T-cell (primary cell): ENCODE results near the gene NOL6. TPM values are rescaled to one million over a fixed set of nuclear protein-coding genes. Genes with fewer than 3 reads are reported as not detected.
"Not testable (repeated sequence)": the region's sequence is repeated elsewhere in the genome, so short reads cannot be mapped to it uniquely, and the experiment has no call there.

ENCODE experiments used
- ATAC-seq, 4 experiments: fragments of 200-7000 bp in 3 of 4; fragments of 150-1000 bp in 1 of 4; cut with Tn5 transposase; replicated peaks in 1 of 4; 1 replicate in 3 of 4; 2 replicates in 1 of 4; pipeline ENCODE4 v1.10.0; 2021; ENCODE audit warnings: moderate library complexity in 3 of 4, mild to moderate bottlenecking in 2 of 4, moderate number of reproducible peaks in 1 of 4
- CTCF ChIA-PET, 2 donors: fragments of 300-600 bp; sonication (Branson Sonifier 250); formaldehyde crosslinking; loops; one replicate each; lab custom pipeline; 2022; ENCODE audit warnings: antibody characterized with exemption in 2 of 2; lab: Charles Lee
- POLR2A ChIA-PET, 2 donors: fragments of 300-600 bp; sonication (Branson Sonifier 250); formaldehyde crosslinking; loops; one replicate each; lab custom pipeline; 2022; ENCODE audit warnings: antibody characterized with exemption in 2 of 2; lab: Charles Lee
- DNase-seq, 35 experiments: peaks; one replicate each; pipeline versions ENCODE4 v3.0.0 to v3.0.0-alpha.2; 2013 to 2023
- H3K27ac ChIP-seq: one replicate; pipeline ENCODE4 v1.5.1; 2013; ENCODE audit warnings: low read length
- H3K27me3 ChIP-seq, 2 experiments: replicated peaks in 1 of 2; 1 replicate in 1 of 2; 2 replicates in 1 of 2; pipeline versions ENCODE4 v1.6.1 to v1.7.0; 2013; ENCODE audit warnings: low read length in 1 of 2, mixed read lengths in 1 of 2; ENCODE audit not compliant: control insufficient read depth in 2 of 2, insufficient read depth in 2 of 2; ENCODE audit errors: extremely low read depth in 1 of 2
- H3K36me3 ChIP-seq, 2 donors: 1 replicate in 1 of 2; 2 replicates in 1 of 2; pipeline versions ENCODE4 v1.6.1 to v1.7.0; 2013; ENCODE audit warnings: low read length in 1 of 2; ENCODE audit not compliant: control insufficient read depth in 2 of 2, insufficient read depth in 1 of 2; ENCODE audit errors: extremely low read depth in 1 of 2
- H3K4me1 ChIP-seq, 2 experiments: 1 replicate in 1 of 2; 2 replicates in 1 of 2; pipeline versions ENCODE4 v1.6.1 to v1.7.0; 2013; ENCODE audit warnings: low read length in 2 of 2, mixed read lengths in 1 of 2; ENCODE audit not compliant: insufficient read depth in 2 of 2, control insufficient read depth in 1 of 2; ENCODE audit errors: extremely low read depth in 1 of 2
- H3K4me3 ChIP-seq, 2 donors: 1 replicate in 1 of 2; 2 replicates in 1 of 2; pipeline versions ENCODE4 v1.5.1 to v1.7.0; 2013; ENCODE audit warnings: mild to moderate bottlenecking in 2 of 2, low read length in 1 of 2, moderate library complexity in 1 of 2; ENCODE audit not compliant: control insufficient read depth in 1 of 2; ENCODE audit errors: extremely low read depth in 1 of 2
- H3K9me3 ChIP-seq: 2 replicates; pipeline ENCODE4 v1.7.0; 2013
- H3K27ac Mint-ChIP-seq, 2 donors: one replicate each; pipeline ENCODE4 v1.8.0; 2020 to 2021; ENCODE audit warnings: mild to moderate bottlenecking in 2 of 2, mixed read lengths in 2 of 2
- H3K27me3 Mint-ChIP-seq, 2 donors: one replicate each; pipeline ENCODE4 v1.8.0; 2021 to 2022; ENCODE audit warnings: mixed read lengths in 2 of 2
- H3K36me3 Mint-ChIP-seq: one replicate; pipeline ENCODE4 v1.8.0; 2021; ENCODE audit warnings: mixed read lengths
- H3K4me1 Mint-ChIP-seq, 3 donors: one replicate each; pipeline ENCODE4 v1.8.0; 2020 to 2022; ENCODE audit warnings: mixed read lengths in 3 of 3, mild to moderate bottlenecking in 1 of 3
- H3K4me3 Mint-ChIP-seq, 3 donors: one replicate each; pipeline ENCODE4 v1.8.0; 2020 to 2022; ENCODE audit warnings: mild to moderate bottlenecking in 3 of 3, mixed read lengths in 3 of 3, moderate library complexity in 3 of 3
- H3K9me3 Mint-ChIP-seq, 3 donors: one replicate each; pipeline ENCODE4 v1.8.0; 2020 to 2022; ENCODE audit warnings: mixed read lengths in 3 of 3
- WGBS: methylation state at CpG from one replicate; pipeline ENCODE4 v1.1.5; 2013; ENCODE audit warnings: missing lambda C conversion rate; ENCODE audit not compliant: insufficient coverage; 5-methylcytosine and 5-hydroxymethylcytosine counted together
- total RNA-seq, 35 experiments: library from RNA in 6 of 35; stranded (reverse) in 6 of 35; fragments of 120-200 nt in 1 of 35; gene quantifications; one replicate each; pipeline versions ENCODE4 v1.2.1 to v1.2.4 and lab custom pipeline; 2013 to 2026

Gene NOL6
- total RNA-seq, 5 donors from 2014 or later (not counting 1 experiment from before 2014, with no cell fraction given), result 35.1 to 57.6 (median 47.1) TPM

- H3K9me3 Mint-ChIP-seq, H3K4me3 ChIP-seq, H3K27ac Mint-ChIP-seq: not testable (repeated sequence)
Measured at GRCh38 chr9:33493819-33494218, 20.1 kb upstream of the NOL6 start.

GRCh38 chr9:33489066-33489465 lies 15.3 kb upstream of the NOL6 start:
- no peak overlapping the region for H3K4me3 ChIP-seq
- peaks cover 0 to 3% of the 10 kb centered on the region in 2 donors for H3K27me3 Mint-ChIP-seq
- H3K36me3 Mint-ChIP-seq, result no peaks in the 10 kb centered on the region
- ChIA-PET POLR2A (no interaction called here), CTCF (no interaction called here)
- H3K4me3 Mint-ChIP-seq, result no peak overlapping the region
- no peak overlapping the region for H3K27ac Mint-ChIP-seq
- DNase-seq, result no peak
- H3K36me3 ChIP-seq, result no peaks in the 10 kb centered on the region
- ATAC-seq, result no peak
- no peaks in the 10 kb centered on the region for H3K4me1 Mint-ChIP-seq
- H3K9me3 Mint-ChIP-seq, result no peaks in the 10 kb centered on the region
- H3K9me3 ChIP-seq, result no peaks in the 10 kb centered on the region
- no peaks in the 10 kb centered on the region for H3K27me3 ChIP-seq
- no peaks in the 10 kb centered on the region for H3K4me1 ChIP-seq
- 80% methylated on average over 1 of the region's 2 CpGs for whole genome bisulfite sequencing
- no peak overlapping the region for H3K27ac ChIP-seq

More at GRCh38 chr9:33493819-33494218, 20.1 kb upstream of the NOL6 start:
- H3K4me1 ChIP-seq, CTCF ChIA-PET, H3K27ac ChIP-seq, DNase-seq, ATAC-seq, POLR2A ChIA-PET, H3K27me3 Mint-ChIP-seq, H3K36me3 Mint-ChIP-seq, H3K4me3 Mint-ChIP-seq, H3K9me3 ChIP-seq, H3K36me3 ChIP-seq, H3K4me1 Mint-ChIP-seq, H3K27me3 ChIP-seq: not testable (repeated sequence)
- WGBS, result no CpG with 5 or more reads among the region's 2 CpGs

GRCh38 chr9:33485312-33485711 lies 11.6 kb upstream of the NOL6 start:
- DNase-seq, H3K36me3 Mint-ChIP-seq, H3K27me3 ChIP-seq, H3K36me3 ChIP-seq, H3K4me1 ChIP-seq, H3K4me3 ChIP-seq, H3K9me3 Mint-ChIP-seq, H3K4me3 Mint-ChIP-seq, ATAC-seq, H3K4me1 Mint-ChIP-seq, H3K9me3 ChIP-seq, H3K27me3 Mint-ChIP-seq, POLR2A ChIA-PET, CTCF ChIA-PET, H3K27ac Mint-ChIP-seq, H3K27ac ChIP-seq: not testable (repeated sequence)

DNA sequence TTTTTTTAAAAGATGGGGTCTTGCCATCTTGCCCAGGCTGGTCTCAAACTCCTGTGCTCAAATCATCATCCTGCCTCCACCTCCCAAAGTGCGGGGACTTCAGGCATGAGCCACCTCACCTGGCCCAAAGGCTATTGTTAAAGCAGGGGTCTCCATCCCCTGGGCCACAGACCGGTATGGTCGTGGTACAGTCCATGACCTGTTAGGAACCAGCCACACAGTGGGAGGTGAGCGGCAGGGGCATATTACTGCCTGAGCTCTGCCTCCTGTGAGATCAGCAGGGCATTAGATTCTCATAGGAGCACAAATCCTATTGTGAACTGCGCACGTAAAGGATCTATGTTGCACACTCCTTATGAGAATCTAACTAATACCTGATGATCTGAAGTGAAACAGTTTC lies 7.3 kb upstream of the NOL6 start:
- ATAC-seq (no peak), DNase-seq (no peak)
- H3K27me3 Mint-ChIP-seq, result no peaks in the 10 kb centered on the region
- H3K4me1 Mint-ChIP-seq, result no peaks in the 10 kb centered on the region
- H3K9me3 Mint-ChIP-seq, result no peaks in the 10 kb centered on the region
- Histone ChIP-seq H3K36me3 (no peaks in the 10 kb centered on the region), H3K27me3 (no peaks in the 10 kb centered on the region), H3K4me1 (no peaks in the 10 kb centered on the region), H3K4me3 (no peak overlapping the region), H3K9me3 (no peaks in the 10 kb centered on the region), H3K27ac (no peak overlapping the region)
- H3K36me3 Mint-ChIP-seq, result no peaks in the 10 kb centered on the region
- no peak overlapping the region for H3K4me3 Mint-ChIP-seq
- no peak overlapping the region for H3K27ac Mint-ChIP-seq
- POLR2A ChIA-PET, result no interaction called here
- 95% methylated on average over 6 of the region's 6 CpGs for WGBS
- CTCF ChIA-PET, result no interaction called here

- Mint-ChIP-seq H3K4me1 (no peaks in the 10 kb centered on the region), H3K27me3 (no peaks in the 10 kb centered on the region), H3K9me3 (no peaks in the 10 kb centered on the region), H3K27ac (no peak overlapping the region), H3K36me3 (no peaks in the 10 kb centered on the region), H3K4me3 (no peak overlapping the region)
- H3K4me1 ChIP-seq, result no peaks in the 10 kb centered on the region
- ATAC-seq (no peak), DNase-seq (no peak)
- H3K4me3 ChIP-seq, result no peak overlapping the region
- CTCF ChIA-PET, result no interaction called here
- H3K27me3 ChIP-seq, result no peaks in the 10 kb centered on the region
- WGBS, result 80% methylated on average over 1 of the region's 2 CpGs
- no peak overlapping the region for H3K27ac ChIP-seq
- POLR2A ChIA-PET, result no interaction called here
- H3K36me3 ChIP-seq, result no peaks in the 10 kb centered on the region
- H3K9me3 ChIP-seq, result no peaks in the 10 kb centered on the region
Measured at GRCh38 chr9:33480106-33480505, 6.4 kb upstream of the NOL6 start.

DNA sequence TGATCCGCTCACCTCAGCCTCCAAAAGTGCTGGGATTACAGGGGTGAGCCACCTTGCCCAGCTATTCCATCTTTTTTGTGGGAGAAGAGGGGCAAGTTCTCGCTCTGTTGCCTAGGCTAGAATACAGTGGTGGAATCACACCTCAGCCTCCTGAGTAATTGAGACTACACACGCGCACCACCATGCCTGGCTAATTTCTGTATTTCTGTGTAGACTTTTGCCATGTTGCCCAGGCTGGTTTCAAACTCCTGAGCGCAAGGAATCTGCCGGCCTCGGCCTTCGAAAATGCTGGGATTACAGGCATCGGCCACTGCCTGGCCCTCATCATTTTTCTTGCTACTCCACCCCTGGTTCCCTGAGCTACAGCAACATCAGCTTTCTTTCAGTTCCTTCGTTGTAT lies 2.8 kb upstream of the NOL6 start:
- H3K36me3 Mint-ChIP-seq, result peaks cover 5% of the 10 kb centered on the region
- Histone ChIP-seq H3K36me3 (peaks cover 0 to 8% of the 10 kb centered on the region in 2 donors), H3K27me3 (no peaks in the 10 kb centered on the region), H3K27ac (no peak overlapping the region), H3K4me1 (peaks cover 7 to 22% of the 10 kb centered on the region in 2 experiments), H3K9me3 (no peaks in the 10 kb centered on the region), H3K4me3 (no peak overlapping the region)
- H3K27me3 Mint-ChIP-seq, result no peaks in the 10 kb centered on the region
- H3K27ac Mint-ChIP-seq, result no peak overlapping the region
- WGBS, result 92% methylated on average over 9 of the region's 10 CpGs
- ATAC-seq (no peak), DNase-seq (no peak)
- H3K4me1 Mint-ChIP-seq, result peaks cover 22 to 25% (median 24%) of the 10 kb centered on the region in 3 donors
- H3K4me3 Mint-ChIP-seq, result no peak overlapping the region
- ChIA-PET CTCF (interaction anchor here (1.4 to 5.1 kb wide), 2 partner anchors 10 to 102 kb away, joined by 5 to 33 read pairs; no protein-coding TSS in a partner anchor), POLR2A (no interaction called here)
- no peaks in the 10 kb centered on the region for H3K9me3 Mint-ChIP-seq

- ChIA-PET CTCF (interaction anchor here (0.7 to 5.1 kb wide), 5 partner anchors 9 to 272 kb away, joined by 3 to 33 read pairs (median 5); no protein-coding TSS in a partner anchor), POLR2A (no interaction called here)
- Histone ChIP-seq H3K4me3 (no peak overlapping the region), H3K27me3 (no peaks in the 10 kb centered on the region), H3K4me1 (peaks cover 7 to 22% of the 10 kb centered on the region in 2 experiments), H3K27ac (no peak overlapping the region), H3K36me3 (peaks cover 2 to 17% of the 10 kb centered on the region in 2 donors), H3K9me3 (no peaks in the 10 kb centered on the region)
- Mint-ChIP-seq H3K27me3 (no peaks in the 10 kb centered on the region), H3K36me3 (peaks cover 9% of the 10 kb centered on the region), H3K4me3 (peak overlapping the region in 1 of 3 donors; percentile 6), H3K9me3 (no peaks in the 10 kb centered on the region), H3K27ac (no peak overlapping the region), H3K4me1 (peaks cover 26 to 31% (median 29%) of the 10 kb centered on the region in 3 donors)
- DNase-seq (no peak), ATAC-seq (no peak)
- WGBS, result no CpG with 5 or more reads among the region's 1 CpG
Measured at GRCh38 chr9:33475357-33475756, 1.6 kb upstream of the NOL6 start.
